ENCODE data around the gene ZNF785. TPM values are rescaled to one million over a fixed set of nuclear protein-coding genes. Genes with fewer than 3 reads are reported as not detected.
"Not testable (repeated sequence)": the region's sequence is repeated elsewhere in the genome, so short reads cannot be mapped to it uniquely, and the experiment has no call there.

Gene ZNF785
- total RNA-seq = 1 to 10 TPM; 8.2 to 9.8 TPM
- long read RNA-seq = 0 reads

- ATAC-seq = peak; percentile 99
- intact Hi-C loops (cut with DNase I) = loop anchor here in 1 of 2 donors (1.0 to 10.0 kb wide), 2 partner anchors 27 to 49 kb away; partner anchors contain the start of gene ZNF764
- peak; percentile 97 for DNase-seq
These were observed at the start of gene ZNF785 for GRCh38 chr16:30585400-30586191. Gene ZNF785, minus strand, starts transcription at chr16:30585697. Its CDS starts 86 bp downstream, at chr16:30585611.

DNA sequence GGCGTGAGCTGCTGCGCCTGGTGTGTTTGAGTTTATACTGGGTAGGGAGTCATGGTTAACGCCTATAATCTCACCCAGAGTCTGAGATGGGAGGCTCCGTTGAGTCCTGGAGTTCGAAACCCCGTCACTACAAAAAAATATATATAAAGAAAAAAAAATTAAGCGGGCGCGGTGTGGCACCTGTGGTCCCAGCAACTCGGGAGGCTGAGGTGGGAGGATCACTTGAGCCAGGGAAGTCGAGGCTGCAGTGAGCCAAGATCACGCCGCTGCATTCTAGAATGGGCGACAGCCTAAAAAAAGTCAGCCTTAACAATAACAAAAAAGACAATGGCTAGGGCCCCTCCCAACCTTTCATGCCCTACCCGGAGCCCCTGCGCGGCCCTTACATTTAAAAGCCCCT, 48.0 kb upstream of the ZNF785 start:
- DNase-seq (no peak), ATAC-seq (no peak)
- intact Hi-C loops (cut with DNase I) = loop anchor here in 1 of 2 donors (10.0 kb wide), 1 partner anchor 49 kb away; the partner anchor contains the start of gene ZNF785

DNA sequence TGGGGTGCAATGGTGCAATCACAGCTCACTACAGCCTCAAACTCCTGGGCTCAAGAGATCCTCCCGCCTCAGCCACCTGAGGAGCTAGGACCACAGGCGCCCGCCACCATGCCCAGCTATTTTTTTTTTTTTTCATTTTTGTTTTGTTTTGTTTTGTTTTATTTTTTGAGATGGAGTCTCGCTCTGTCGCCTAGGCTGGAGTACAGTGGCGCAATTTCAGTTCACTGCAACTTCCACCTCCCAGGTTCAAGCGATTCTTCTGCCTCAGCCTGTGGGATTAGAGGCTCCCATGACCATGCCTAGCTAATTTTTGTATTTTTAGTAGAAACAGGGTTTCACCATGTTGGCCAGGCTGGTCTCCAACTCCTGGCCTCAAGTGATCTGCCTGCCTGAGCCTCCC, 47.0 kb upstream of the ZNF785 start:
- DNase-seq, ATAC-seq: not testable (repeated sequence)
- intact Hi-C loops (cut with DNase I) = loop anchor here in 1 of 2 donors (10.0 kb wide), 1 partner anchor 48 kb away; the partner anchor contains the start of gene ZNF785

GRCh38 chr16:30628628-30629540, 43.4 kb upstream of the ZNF785 start:
- intact Hi-C loops (cut with DNase I) = no loop called here
- ATAC-seq (peak; percentile 92 to 96), DNase-seq (peak; percentile 85)

DNA sequence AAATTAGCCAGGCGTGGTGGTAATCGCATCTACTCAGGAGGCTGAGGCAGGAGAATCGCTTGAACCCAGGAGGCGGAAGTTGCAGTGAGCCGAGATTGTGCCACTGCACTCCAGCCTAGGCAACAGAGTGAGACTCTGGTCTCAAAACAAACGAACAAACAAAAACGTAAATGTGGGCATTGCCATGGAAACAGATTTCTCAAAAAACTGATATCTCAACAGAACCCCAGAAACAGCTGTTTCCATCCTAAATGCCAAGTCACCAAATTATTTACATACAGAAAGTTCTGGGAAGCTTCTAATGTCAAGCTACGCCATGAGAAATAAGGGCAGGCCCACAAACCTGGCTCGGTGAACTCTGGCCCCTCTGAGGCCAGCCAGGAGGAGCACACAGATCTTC, 40.7 kb upstream of the ZNF785 start:
- ATAC-seq = no peak
- intact Hi-C loops (cut with DNase I) = no loop called here
- DNase-seq = no peak

DNA sequence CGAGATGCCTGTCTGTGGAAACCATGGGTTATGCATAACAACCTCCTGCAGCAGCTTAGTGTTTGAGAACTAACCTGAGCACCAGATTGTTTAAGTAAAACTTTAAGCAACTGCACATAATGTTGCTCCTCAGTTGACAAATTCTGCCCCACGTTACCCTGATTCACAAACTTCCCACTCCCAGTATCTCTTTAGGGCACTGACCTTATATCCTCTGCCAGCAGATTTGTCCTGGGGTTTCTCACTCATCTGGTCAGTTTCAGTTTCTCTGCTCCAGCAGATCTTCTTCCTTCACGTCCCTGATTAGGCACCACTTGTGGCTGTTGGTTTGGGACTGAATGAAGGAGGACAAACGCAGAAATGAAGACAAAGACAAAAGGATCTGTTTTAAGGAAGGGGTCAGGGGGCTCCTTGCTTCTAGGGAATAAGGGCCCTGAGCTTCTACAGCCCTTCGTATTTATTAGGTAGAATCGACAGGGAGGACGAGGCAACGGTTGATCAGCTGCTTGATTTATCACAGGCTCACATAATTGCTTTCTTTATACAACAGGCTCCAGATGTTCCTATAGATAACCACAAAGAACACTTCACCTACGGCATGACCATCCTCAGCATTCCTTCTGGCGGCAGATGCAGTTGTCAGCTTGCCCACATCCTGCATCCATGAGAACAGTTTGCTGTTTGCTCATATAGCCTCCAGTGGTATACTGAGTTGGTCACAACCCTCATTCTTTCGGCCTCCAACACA, 38.2 kb upstream of the ZNF785 start:
- no peak for ATAC-seq
- intact Hi-C loops (cut with DNase I) = no loop called here
- DNase-seq = no peak

- DNase-seq = no peak
- intact Hi-C loops (cut with DNase I) = no loop called here
- ATAC-seq = no peak
These were observed 37.0 kb upstream of the ZNF785 start for GRCh38 chr16:30622455-30623032.

- intact Hi-C loops (cut with DNase I) = no loop called here
- DNase-seq (no peak), ATAC-seq (no peak)
These were observed 36.3 kb upstream of the ZNF785 start for GRCh38 chr16:30621765-30622164.

DNA sequence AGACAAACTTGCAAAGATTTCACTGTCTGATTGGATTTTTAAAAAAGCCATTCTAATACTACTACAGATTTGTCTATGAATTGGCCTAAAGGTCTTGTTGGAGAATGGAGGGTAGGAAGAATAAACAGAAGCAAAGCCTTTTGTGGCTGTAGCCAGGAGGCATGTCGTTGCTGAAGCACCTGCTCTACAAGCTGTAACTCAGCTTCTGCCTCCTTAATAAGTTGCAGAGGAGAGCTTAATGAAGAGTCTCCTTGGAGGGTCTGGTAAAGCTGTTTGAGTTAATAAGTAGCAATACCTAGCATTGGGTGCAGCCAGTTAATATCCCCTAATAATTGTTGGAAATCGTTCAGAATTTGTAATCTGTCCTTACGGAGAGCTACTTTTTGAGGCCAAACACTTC, 34.7 kb upstream of the ZNF785 start:
- DNase-seq = no peak
- intact Hi-C loops (cut with DNase I) = no loop called here

GRCh38 chr16:30619638-30620037, 34.1 kb upstream of the ZNF785 start:
- ATAC-seq = no peak
- intact Hi-C loops (cut with DNase I) = no loop called here

More for the DNA sequence above, 34.7 kb upstream of the ZNF785 start:
- no peak for ATAC-seq

GRCh38 chr16:30619202-30619601, 33.7 kb upstream of the ZNF785 start:
- no peak for ATAC-seq
- intact Hi-C loops (cut with DNase I) = no loop called here

More at GRCh38 chr16:30619638-30620037, 34.1 kb upstream of the ZNF785 start:
- no peak for DNase-seq

GRCh38 chr16:30615358-30616091, 30.0 kb upstream of the ZNF785 start:
- peak; percentile 39 for DNase-seq
- intact Hi-C loops (cut with DNase I) = no loop called here
- ATAC-seq = peak; percentile 30 to 43

More at GRCh38 chr16:30619202-30619601, 33.7 kb upstream of the ZNF785 start:
- no peak for DNase-seq

DNA sequence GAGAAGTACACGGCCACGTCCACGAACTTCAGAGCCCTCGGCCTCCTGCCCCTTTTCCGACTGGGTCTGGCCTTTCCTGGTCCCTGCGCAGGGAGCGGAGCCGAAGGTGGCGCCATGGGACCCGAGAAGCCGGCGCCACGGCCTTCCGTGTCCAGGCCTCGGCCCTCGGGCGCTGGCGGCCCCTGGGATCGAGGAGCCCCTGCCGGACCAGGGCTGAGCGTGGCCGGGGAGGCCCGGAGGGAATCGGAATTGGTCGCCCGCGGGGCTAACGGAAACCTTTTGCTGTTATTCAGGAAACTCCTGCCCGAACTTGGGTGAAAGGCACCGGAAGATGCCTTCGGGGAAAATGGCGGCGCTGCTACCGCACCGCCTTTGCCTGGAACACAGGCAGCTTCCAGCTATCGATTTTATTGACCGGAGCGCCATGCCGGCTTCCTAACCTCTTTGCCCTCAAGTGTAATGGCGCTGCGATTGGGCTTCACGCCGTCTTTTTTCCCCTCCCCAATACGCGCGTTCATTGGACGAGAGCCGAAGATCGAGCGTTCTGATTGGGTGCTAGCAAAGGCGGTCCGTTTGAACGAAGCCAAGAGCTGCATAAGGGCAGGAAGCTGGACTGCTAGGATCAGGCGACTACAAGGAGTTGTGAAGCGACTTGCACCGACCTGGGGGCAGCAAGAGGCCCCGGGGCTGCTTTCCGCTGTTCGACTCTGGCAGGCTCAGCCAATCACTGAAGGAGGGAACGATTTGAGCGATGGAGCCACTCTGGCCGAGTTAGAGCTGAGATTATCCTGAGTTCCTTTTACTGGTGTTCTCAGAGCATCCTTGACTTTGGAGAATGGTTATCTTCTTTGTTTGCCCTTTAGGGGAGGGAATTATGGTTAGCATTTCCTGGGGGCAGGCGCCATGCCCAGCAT, 24.7 kb upstream of the ZNF785 start, which contains the start of gene ZNF689:
TSS of gene ZNF689 (minus strand) at position 464 of the 914 bp plus-strand sequence. CDS start at position 116, 348 bp downstream.
- intact Hi-C loops (cut with DNase I) = loop anchor here in 1 of 2 donors (10.0 kb wide), 1 partner anchor 155 kb away; no protein-coding TSS in a partner anchor
- DNase-seq = peak; percentile 93
- peak; percentile 99 for ATAC-seq

- peak; percentile 63 for DNase-seq
- intact Hi-C loops (cut with DNase I) = loop anchor here in 1 of 2 donors (10.0 kb wide), 1 partner anchor 154 kb away; no protein-coding TSS in a partner anchor
- peak; percentile 58 to 81 for ATAC-seq
These were observed 23.8 kb upstream of the ZNF785 start for GRCh38 chr16:30609002-30609925.

DNA sequence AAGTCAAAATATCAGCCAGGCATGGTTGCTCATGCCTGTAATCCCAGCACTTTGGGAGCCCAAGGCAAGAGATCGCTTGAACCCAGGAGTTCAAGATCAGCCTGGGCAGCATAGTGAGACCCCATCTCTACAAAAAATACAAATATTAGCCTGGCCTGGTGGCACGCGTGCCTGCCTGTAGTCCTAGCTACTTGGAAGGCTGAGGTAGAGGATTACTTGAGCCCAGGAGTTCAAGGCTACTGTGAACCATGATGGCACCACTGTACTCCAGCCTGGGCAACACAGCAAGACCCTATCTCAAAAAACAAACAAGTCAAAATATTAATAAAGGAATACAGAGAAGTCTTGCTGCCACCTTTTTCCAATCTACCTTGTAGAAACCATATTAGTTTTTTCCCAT, 20.5 kb upstream of the ZNF785 start:
- ATAC-seq (no peak), DNase-seq (no peak)
- intact Hi-C loops (cut with DNase I) = loop anchor here in 1 of 2 donors (10.0 kb wide), 1 partner anchor 151 kb away; no protein-coding TSS in a partner anchor

Data from left cardiac atrium (tissue), 4 donors.